Measurements from ENCODE around the gene DACT2.

The DACT2 gene

GRCh38 chr6:168352096-168352495 is 32.5 kb upstream of the DACT2 start:
- DNase-seq (ENCODE audit: low read depth in 2 of 2) = no peak

GRCh38 chr6:168349718-168350210 is 30.2 kb upstream of the DACT2 start:
- no peak for DNase-seq (ENCODE audit: low read depth in 2 of 2)

- DNase-seq (ENCODE audit: low read depth in 2 of 2) = no peak
These were observed 28.6 kb upstream of the DACT2 start for GRCh38 chr6:168348186-168348585.

DNA sequence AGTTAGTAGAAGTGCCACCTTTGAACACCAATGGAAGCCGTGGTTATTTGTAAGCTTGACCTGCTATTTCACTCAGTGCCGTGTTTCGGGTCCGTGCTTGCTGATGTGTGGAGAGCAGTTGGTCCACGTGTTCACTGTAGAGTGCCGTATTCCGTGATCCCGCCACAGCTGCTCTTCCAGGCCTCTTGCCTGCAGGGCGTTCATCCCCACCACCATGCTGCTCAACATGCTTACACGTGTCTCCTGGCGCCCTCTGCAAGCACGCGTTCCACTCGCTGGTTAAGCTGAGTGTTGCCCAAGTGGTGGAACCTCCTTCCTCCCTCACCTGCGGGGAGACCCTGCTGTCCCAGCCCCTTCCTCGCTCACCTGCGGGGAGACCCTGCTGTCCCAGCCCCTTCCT is 28.0 kb upstream of the DACT2 start:
- DNase-seq (ENCODE audit: low read depth in 2 of 2) = no peak

DNA sequence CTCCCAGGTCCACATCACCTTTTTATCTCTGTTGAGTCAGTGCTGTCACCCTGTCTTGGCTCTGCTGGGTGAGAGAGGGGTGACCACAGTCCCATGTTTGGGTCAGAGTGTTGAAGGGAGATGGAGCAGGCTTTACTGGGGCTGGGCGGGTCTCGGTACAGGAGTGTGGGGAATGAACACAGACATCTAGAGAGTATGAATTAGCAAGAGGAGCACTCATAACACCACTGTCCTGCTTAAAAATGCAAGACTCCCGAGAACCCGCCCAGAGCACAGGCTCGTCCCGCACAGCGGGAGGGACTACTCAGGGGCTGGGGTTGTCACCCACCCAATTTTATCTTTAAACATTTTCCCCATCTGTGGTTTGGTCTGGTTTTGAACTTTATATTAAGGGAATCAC is 27.5 kb upstream of the DACT2 start:
- no peak for DNase-seq (ENCODE audit: low read depth in 2 of 2)

DNA sequence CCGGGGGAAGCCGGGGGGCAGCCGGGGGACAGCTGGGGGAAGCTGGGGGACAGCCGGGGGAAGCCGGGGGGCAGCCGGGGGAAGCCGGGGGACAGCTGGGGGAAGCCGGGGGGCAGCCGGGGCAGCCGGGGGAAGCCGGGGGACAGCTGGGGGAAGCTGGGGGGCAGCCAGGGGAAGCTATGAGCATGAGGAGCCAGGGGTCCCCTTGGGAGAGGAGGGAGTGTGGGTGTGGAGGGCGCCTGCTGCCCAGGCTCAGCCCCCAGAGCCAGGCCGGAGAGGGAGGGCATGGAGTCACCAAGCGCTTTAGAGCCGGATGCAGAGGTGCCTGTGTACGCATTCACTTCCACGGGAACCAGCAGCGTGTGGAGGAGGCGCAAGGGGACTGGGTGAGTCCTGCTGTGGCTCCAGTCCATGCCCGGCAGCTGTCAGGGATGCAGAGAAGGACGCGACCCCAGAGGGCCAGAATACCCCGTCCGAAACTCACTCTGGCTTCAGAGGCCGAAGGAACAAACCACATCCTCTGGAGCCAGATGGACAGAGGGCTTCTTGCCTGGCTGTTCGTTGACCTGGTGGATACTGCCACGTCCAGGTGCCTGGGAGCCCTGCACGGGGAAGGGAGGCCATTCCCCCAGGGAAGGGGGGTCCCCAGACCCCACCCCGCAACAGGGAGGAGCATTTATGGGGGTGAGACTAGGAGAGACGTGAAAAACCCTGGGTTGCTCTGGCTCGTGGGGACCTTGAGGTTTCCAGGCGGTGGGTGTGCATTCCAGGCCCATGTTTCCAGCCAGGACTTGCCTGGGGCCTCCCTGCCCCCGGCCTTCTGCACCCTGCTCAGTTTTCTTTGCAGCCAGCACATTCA is 26.5 kb upstream of the DACT2 start:
- no peak for DNase-seq (ENCODE audit: low read depth in 2 of 2)

- no peak for DNase-seq (ENCODE audit: low read depth in 2 of 2)
These were observed 25.7 kb upstream of the DACT2 start for GRCh38 chr6:168345266-168345665.

- no peak for DNase-seq (ENCODE audit: low read depth in 2 of 2)
These were observed 24.8 kb upstream of the DACT2 start for GRCh38 chr6:168344338-168344737.

GRCh38 chr6:168343239-168344150 is 23.9 kb upstream of the DACT2 start:
- no peak for DNase-seq (ENCODE audit: low read depth in 2 of 2)

DNA sequence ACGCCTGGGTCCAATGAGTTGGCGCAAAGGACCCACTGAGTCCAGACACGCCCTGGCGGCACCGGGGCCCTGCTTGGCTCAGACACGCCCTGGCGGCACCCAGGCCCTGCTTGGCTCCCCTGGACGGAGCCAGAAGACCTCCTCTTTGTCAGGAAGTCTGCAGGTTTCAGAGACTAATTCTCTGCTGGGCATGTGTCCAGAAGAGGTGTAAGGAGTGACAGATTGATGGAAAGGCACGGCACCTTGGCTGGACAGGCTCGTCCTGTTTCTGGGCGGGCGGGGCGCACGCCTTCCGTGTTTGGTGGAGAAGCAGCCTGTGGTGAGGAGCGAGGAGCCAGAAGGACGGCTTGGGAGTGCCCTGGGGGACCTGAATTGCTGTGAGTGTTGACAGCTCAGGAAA is 23.1 kb upstream of the DACT2 start:
- DNase-seq (ENCODE audit: low read depth in 2 of 2) = no peak

DNA sequence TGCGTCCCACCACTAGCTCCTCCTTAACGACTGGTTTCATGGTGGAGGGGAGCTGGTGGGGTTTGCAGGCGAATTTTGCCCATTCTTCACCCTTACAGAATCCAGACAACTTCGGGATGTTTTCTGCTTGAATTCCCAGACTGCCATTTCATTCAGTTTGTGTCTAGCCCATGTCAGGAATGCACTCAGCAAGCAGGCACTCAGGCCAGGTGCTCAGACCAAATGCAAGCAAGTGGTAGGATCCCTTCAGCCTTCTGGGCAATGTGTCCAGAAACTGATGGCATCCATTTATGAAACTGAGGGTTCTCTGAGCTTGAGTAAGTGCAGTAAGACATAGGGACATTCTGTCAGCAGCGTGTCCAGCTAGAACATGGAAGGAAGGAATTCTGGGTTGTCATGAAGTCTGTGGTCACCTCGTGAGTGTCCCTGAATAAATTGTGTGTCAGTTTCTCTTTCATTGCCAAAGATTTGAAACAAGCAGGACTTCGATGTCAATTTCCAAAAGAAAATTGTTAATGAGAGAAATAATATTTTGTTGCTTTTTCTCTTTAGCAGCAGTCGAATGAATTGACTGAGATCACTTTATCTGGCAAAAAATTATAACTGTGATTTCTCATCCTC is 21.8 kb upstream of the DACT2 start:
- DNase-seq (ENCODE audit: low read depth in 2 of 2) = no peak

GRCh38 chr6:168340819-168341218 is 21.2 kb upstream of the DACT2 start:
- DNase-seq (ENCODE audit: low read depth in 2 of 2) = no peak

GRCh38 chr6:168338777-168339176 is 19.2 kb upstream of the DACT2 start:
- no peak for DNase-seq (ENCODE audit: low read depth in 2 of 2)

DNA sequence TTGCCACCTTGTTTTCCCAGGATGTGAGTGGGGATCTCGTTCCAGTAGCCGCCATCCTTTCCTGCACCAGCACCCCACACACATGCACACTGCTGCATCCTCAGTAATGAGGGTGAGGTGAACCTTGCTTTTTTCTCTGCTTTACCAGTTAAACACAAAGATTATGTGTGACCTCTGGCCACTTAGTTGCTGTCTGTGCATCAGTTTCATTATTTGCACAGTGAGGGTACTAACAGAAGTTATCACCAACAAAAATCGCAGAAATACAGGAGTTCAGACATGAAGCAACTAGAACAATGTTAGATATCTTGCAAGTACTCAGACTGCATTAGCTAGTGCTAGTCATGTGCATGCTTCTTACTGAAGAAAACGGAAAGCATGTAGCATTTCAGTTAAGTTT is 17.4 kb upstream of the DACT2 start:
- no peak for DNase-seq (ENCODE audit: low read depth in 2 of 2)

DNA sequence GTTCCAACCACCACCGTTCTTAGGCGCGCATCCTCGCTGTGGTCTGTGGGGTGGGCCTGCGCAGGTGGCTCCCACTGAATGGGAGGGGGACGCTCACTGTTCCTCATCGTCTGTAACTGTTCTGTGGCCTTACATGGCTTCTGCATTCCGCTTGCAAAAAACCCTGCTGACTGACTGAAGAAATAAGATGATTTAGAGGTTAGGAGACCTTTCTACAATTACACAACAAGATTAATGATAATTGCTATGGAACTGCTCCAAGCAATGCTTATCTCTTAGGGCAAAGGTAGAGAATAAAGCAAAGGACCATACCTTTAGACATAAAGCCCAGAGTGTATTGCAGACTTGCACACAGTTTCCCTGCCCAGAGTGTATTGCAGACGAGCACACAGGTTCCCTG is 14.4 kb upstream of the DACT2 start:
- no peak for DNase-seq (ENCODE audit: low read depth in 2 of 2)

- no peak for DNase-seq (ENCODE audit: low read depth in 2 of 2)
These were observed 13.9 kb upstream of the DACT2 start for GRCh38 chr6:168333491-168333890.

DNA sequence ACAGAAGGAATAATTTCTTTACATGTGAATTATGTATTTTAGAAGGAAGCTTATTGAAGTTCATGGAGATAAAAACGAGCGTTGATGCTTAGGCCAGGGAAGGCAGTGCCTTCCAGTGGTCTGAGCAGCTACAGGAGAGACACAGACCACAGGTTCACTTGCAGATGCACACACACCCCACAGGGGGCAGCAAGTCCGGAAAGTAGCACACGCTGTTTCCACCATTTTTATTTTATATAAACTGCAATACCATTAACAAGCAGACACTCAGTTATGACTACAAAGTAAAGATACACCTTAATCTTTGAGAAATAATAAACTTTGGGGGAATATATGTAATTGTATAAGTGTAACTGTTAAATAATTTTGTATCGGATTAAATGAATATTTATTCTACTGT is 13.5 kb upstream of the DACT2 start:
- DNase-seq (ENCODE audit: low read depth in 2 of 2) = no peak

GRCh38 chr6:168332020-168332419 is 12.4 kb upstream of the DACT2 start:
- no peak for DNase-seq (ENCODE audit: low read depth in 2 of 2)

DNA sequence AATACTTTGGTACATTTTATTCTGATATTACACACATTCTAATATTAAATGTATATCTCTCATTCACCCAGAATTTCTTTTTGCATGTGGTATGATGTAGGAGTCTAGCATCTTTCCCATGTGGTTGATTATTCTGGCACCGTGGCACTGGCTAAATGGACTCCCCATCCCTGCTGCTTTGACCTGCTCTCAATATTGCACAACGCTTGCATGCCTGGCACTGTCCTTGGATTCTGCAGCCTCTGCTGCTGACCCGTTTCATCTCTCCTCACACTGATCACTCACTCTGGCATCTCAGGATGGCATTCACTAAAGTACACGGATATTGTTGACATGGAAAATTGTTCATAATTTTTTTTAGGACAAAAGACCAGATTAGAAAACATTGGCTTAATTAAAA is 11.5 kb upstream of the DACT2 start:
- no peak for DNase-seq (ENCODE audit: low read depth in 2 of 2)

GRCh38 chr6:168330403-168330802 is 10.8 kb upstream of the DACT2 start:
- no peak for DNase-seq (ENCODE audit: low read depth in 2 of 2)

GRCh38 chr6:168328086-168328485 is 8.5 kb upstream of the DACT2 start:
- no peak for DNase-seq (ENCODE audit: low read depth in 2 of 2)
